Colon (tissue), 2 donors: Measurements from ENCODE around the gene OTOS.

Source experiments
- FAIRE-seq: peaks from 2 replicates; lab custom pipeline; 2012; peaks lifted over from hg19 to GRCh38; lab: Jason Lieb, UNC
- donor health status: control.
- donor health status: control.

OTOS gene

DNA sequence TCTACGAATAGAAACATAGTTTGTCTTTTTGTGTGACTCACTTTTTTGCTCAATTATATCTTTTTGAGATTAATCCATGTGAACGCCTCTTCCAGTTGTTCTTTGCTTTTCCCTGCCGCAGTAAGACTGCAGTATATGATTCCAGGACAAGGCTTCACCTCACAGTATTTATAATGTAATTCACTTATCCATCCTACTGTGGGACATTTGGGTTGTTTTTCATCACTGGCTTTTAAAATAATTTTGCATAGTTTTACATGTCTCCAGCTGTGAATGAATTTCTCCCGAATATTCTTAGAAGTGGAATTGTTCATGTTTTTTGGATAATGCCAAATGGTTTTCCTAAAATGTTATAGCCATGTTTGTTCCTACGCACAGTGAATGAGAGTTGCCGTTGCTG is 26.2 kb downstream of the OTOS start:
- no peak for FAIRE-seq

DNA sequence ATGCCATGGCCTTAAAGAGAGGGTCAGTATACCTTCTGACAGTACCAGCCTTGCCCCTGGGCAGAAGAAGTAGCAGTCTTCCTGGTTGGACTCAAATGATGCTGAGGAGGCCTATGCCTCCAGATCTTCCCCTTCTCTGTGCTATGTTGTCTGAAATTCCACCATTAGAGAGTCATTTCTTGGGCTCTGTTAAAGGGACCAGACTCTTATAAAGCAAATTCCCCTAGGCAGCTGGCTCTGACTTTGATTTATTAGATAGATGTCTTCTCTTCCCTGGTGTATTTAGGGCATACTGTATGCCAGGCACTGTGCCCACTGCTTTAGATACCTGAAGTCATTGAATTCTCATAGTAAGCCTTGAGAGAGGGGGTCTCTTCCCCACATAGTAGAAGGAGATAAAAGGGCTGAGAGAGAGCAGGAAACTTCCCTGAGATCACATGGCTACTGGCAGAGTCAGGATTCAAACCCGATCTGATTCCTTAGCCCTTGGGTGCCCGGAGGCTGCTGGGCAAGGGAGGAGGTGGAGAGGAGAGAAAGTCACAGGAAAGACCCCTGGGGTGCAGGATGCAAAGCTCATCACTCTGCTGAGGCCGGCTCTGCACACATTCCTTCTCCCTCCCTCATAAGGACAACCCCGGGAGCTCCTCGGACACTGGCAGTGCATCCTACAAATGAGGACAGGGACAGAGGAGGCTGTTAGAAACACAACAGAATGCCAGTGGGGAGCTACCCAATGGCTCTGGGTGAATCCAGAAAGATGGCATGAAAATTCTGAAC is 27.4 kb downstream of the OTOS start:
- FAIRE-seq = no peak

DNA sequence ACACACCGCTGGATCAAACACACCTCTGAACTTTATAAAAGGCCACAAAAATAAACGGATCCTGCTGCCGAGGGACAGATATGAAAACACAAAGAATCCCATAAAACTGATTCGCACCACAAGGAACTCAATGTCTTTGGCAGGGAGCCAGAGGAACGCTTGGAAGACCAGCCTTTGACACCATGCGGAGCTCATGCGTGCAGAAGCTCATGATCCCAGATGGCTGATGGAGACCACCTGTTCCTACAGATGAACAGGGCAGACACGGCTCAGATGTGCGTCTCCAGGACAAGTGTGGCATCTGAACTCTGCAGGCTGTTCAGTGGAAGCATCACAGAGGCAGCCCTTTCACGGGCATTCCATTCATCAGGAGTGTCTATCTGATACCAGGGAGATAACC is 29.2 kb downstream of the OTOS start:
- FAIRE-seq = no peak

DNA sequence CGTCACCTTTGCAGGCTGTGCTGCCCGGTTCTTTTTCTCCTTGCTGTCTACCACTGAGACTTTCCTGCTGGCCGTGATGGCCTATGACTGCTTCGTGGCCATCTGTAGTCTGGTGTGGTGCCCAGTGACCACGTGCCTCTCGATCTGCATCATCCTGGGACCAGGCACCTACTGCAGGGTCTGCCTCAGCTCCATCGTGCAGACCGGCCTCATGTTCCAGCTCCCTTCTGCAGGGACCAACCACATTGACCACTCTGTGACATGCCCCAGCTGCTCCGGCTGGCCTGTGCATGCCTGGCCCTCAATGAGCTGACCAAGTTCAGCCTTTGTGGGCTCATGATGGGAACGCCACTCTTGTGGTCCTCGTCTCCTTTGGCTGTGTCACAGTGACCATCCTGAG is 31.1 kb downstream of the OTOS start:
- FAIRE-seq = no peak

DNA sequence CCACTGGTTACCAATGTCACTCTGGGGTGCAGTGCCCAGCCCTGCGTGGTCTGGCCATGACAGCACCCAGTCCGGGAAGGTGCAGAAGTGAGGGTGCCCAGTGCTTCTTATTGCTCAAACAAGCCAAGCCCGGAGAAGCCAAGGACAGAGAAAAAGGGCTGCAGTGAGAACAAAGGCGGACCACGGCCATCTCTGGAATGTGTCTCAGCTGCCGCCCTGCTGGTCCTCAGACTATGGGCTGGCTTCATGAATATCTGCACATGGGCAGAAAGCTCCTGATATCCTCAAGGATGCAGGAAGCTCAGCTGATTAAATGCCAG is 33.0 kb downstream of the OTOS start:
- no peak for FAIRE-seq

DNA sequence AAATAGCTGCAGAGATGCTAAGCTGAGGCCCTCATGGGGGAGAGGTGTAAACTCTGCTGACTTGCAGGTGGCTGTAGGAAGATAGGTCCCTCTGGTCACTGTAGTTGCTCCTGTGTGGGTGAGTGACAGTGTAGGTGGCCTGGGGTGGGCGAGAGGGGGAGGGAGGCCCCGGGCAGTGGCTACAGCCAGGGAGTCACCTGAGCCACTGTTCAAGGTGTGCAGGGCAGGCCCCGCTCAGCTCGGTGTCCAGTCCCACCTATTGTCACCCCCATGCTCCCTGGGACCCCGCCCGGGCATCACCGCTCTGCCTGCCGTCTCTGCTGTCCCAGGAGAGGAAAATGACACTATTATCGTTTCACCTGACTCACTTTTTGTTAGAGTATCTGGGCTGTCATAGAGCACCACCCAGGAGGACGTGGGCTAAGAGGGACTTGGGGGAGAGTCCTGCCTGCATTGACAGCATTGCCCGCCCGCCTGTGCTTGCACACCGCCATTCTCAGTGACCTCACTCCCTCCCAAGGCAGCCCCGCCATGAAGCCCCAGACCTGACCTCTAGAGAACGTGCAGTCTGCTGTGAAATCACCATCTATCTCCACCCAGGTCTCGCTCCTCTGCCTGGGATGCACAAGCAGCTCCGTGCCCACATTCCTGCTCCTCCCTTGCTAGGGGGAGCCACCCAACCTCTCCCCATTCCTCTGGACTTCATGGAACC is 33.5 kb downstream of the OTOS start:
- FAIRE-seq = no peak

DNA sequence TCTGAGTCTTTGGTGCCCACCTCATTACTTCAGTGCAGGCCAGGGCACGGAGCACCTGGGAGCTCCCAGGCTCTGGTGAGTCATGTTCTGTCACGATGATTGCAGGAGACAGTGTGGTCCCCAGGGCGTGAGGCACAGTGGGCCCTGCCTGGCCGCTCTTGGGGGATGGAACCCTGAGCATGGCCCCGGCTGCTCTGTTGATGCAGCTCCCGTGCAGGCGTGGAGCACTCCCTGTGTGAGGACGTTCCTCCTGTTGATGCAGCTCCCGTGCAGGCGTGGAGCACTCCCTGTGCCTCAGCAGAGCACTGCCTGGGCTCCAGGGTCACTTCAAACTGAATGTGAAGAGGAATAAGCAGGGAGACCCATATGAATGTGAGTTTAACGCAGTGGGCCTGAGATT is 34.5 kb downstream of the OTOS start:
- no peak for FAIRE-seq

DNA sequence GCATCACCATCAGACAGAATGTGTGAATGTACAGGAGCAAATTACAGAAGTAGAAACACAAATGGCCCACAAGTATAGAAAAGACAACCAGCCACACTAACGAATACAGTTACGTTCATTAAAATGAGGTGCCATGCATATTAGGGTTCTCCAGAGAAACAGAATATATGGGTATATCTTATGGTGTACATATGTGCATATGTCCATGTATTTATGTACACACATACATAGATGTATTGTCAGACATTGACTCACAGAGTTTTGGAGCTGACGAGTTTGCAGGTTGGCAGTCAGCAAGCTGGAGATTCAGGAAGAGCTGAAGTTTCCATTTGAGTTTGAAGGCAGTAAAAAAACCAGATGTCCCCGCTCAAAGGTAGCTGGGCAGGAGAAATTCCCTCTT is 37.3 kb downstream of the OTOS start:
- FAIRE-seq = no peak

DNA sequence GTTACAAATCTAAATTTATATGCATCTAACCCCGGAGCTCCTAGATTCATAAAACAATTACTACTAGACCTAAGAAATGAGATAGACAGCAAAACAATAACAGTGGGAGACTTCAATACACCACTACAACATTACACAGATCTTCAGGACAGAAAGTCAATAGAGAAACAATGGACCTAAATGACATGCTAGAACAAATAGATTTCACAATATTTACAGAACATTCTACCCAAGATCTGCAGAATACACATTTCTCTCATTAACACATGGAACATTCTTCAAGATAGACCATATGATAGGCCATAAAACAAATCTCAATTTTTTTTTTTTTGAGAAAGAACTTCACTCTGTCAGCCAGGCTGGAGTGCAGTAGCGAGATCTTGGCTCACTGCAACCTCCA is 42.1 kb downstream of the OTOS start:
- no peak for FAIRE-seq

DNA sequence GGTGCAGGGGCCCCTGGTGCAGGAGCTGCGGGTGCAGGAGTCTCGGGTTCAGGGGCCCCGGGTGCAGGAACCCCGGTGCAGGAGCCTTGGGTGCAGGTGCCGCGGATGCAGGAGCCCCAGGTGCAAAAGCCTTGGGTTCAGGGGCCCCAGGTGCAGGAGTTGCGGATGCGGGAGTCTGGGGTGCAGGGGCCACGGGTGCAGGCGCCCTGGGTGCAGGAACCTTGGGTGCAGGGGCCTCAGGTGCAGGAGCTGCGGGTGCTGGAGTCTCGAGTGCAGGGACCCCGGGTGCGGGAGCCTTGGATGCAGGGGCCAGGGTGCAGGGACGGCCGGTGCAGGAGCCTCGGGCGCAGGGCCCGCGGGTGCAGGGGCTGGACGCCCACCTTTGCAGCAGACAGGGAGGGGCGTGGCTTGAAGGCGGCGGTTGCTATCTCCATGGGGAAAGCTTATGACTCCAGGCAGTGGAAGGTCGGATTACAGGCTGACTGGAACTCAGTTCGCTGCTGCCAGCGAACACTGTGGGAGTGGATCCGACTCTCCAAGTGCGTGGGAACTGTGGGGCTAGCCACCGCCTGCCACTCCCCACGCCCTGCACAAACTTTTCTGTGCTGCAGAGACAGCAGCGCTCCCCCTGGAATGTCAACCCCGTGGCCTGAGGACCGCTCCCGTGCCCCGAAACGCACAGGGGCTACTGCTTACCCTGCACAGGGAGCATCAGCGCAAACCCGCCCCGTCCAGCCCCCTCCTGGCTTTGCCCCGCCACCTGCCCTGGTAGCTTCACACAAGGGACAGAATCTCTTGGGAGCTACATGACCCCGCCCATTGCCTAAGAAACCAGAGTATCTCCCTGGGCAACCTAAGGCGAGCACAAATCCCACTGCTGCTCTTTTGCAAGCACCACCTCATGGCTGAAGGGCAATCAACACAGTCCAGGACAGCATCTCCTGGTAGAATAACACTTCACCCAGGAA is 44.6 kb downstream of the OTOS start:
- no peak for FAIRE-seq

DNA sequence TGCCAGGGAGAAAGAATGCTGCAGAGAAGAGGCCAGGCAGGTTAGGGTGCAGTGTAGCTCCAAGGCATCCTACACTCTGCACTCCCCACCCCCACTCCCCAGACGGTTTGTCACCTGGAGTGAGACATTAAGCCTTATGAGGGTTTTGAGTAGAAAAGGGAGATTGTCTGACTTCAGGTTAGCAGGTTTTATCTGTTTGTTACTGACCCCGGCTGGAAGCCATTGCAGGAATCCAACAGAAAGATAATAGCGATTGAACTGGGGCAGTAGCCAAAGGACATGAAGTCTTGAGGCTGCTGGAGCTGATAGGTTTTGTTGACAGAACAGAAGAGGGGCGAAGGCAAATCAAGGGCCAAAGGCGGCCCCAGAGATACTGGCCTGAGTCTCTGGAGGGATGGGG is 51.2 kb downstream of the OTOS start:
- no peak for FAIRE-seq
